LNCaP clone FGC (cell line): Measurements from ENCODE around the gene KMT2C.

Experiments used
- DNase-seq: peaks from one replicate; pipeline ENCODE4 v3.0.0-alpha.2; 2011; ENCODE audit warnings: low read depth
- H3K4me3 ChIP-seq: 2 replicates; pipeline ENCODE4 v1.5.1; 2011; ENCODE audit warnings: mild to moderate bottlenecking, low read depth, low read length, control low read depth
- TF ChIP-seq, protein P1 (sequence below): IDR thresholded peaks from 2 replicates; pipeline ENCODE4 v1.5.1; 2012; ENCODE audit warnings: mild to moderate bottlenecking; ENCODE audit not compliant: control insufficient read depth, insufficient read depth; ENCODE audit errors: extremely low read depth

Gene KMT2C

DNA sequence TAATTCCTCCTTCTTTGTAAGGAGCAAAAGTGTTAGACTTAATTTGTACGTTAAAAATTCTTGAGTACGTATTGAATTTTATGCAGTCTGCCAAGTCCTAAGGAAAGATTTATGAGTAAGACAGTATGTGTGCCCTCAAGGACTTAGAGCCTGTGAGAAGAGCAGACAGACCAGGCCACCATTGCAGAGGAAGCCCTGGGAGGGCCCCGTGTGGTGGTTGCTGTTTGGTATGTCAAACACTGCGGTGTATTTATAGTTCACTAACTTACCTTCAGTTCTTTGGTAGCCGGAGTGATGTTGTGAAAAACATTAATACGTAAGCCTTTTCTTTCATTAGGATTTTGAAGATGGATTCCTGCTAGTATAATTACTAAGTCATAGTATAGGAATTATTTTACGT, 327.4 kb downstream of the KMT2C start:
- TF ChIP-seq, protein P1, sequence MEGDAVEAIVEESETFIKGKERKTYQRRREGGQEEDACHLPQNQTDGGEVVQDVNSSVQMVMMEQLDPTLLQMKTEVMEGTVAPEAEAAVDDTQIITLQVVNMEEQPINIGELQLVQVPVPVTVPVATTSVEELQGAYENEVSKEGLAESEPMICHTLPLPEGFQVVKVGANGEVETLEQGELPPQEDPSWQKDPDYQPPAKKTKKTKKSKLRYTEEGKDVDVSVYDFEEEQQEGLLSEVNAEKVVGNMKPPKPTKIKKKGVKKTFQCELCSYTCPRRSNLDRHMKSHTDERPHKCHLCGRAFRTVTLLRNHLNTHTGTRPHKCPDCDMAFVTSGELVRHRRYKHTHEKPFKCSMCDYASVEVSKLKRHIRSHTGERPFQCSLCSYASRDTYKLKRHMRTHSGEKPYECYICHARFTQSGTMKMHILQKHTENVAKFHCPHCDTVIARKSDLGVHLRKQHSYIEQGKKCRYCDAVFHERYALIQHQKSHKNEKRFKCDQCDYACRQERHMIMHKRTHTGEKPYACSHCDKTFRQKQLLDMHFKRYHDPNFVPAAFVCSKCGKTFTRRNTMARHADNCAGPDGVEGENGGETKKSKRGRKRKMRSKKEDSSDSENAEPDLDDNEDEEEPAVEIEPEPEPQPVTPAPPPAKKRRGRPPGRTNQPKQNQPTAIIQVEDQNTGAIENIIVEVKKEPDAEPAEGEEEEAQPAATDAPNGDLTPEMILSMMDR: no peak
- no peak for DNase-seq
- H3K4me3 ChIP-seq: no peak overlapping the region

- no peak for DNase-seq
- TF ChIP-seq, protein P1: no peak
- no peak overlapping the region for H3K4me3 ChIP-seq
Measured at GRCh38 chr7:152107945-152108344, 327.9 kb downstream of the KMT2C start.

GRCh38 chr7:152106990-152107389, 328.8 kb downstream of the KMT2C start:
- TF ChIP-seq, protein P1: no peak
- DNase-seq: no peak
- no peak overlapping the region for H3K4me3 ChIP-seq

DNA sequence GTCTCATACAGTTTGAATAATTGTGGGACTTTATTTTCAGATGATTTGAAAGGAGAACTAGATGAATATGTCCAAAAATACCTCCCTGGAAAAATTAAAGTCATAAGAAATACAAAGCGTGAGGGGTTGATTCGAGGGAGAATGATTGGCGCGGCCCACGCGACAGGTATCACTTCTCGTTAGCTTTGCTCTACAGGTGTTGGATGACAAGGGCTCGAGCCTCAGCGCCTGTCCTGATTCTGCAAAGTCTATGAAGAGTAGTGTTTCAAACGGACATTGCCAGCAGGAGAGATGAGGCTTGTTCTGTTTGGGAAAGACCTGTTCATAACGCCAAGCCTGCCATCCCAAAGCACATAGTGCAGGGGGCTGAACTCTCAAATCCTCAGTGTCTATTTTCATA, 330.6 kb downstream of the KMT2C start:
- no peak for DNase-seq
- TF ChIP-seq, protein P1: no peak
- H3K4me3 ChIP-seq: no peak overlapping the region

- no peak for DNase-seq
- TF ChIP-seq, protein P1: no peak
- no peak overlapping the region for H3K4me3 ChIP-seq
Measured at GRCh38 chr7:152103691-152104090, 332.1 kb downstream of the KMT2C start.

GRCh38 chr7:152103066-152103465, 332.7 kb downstream of the KMT2C start:
- DNase-seq: no peak
- no peak overlapping the region for H3K4me3 ChIP-seq
- TF ChIP-seq, protein P1: no peak

GRCh38 chr7:152097330-152097729, 338.5 kb downstream of the KMT2C start:
- TF ChIP-seq, protein P1: no peak
- no peak overlapping the region for H3K4me3 ChIP-seq
- DNase-seq: no peak
